Prostate gland (tissue), 2 donors: Measurements from ENCODE around the gene DOCK3. TPM values are rescaled to one million over a fixed set of nuclear protein-coding genes. Genes with fewer than 3 reads are reported as not detected.
"Not testable (repeated sequence)": the region's sequence is repeated elsewhere in the genome, so short reads cannot be mapped to it uniquely, and the experiment has no call there.

ENCODE experiments used
- DNase-seq: peaks from one replicate; pipeline ENCODE4 v3.0.0-alpha.2; 2019; ENCODE audit warnings: low spot score
- H3K27ac ChIP-seq, 2 donors: fragments of 200-600 bp; sonication (generic); 2 replicates each; pipeline ENCODE4 v1.5.1; 2017 to 2019
- H3K27me3 ChIP-seq: fragments of 200-600 bp; sonication (generic); replicated peaks from 2 replicates; pipeline ENCODE4 v1.5.1; 2019; ENCODE audit not compliant: insufficient read depth
- H3K36me3 ChIP-seq, 2 donors: fragments of 200-600 bp; sonication (generic); 1 replicate in 1 of 2; 2 replicates in 1 of 2; pipeline versions ENCODE4 v1.5.1 to v1.8.1; 2017 to 2019
- H3K4me1 ChIP-seq: fragments of 200-600 bp; sonication (generic); replicated peaks from 2 replicates; pipeline ENCODE4 v1.5.1; 2019
- H3K4me3 ChIP-seq, 2 donors: fragments of 200-600 bp; sonication (generic); 2 replicates each; pipeline ENCODE4 v1.5.1; 2017 to 2019
- H3K9me3 ChIP-seq: fragments of 200-600 bp; sonication (generic); 2 replicates; pipeline ENCODE4 v1.5.1; 2017
- POLR2A ChIP-seq: fragments of 450-650 bp; IDR thresholded peaks from one replicate; pipeline ENCODE4 v1.6.1; 2016; ENCODE audit warnings: antibody characterized with exemption, mild to moderate bottlenecking
- POLR2AphosphoS5 ChIP-seq: sonication (generic); formaldehyde crosslinking; IDR thresholded peaks from one replicate; pipeline ENCODE4 v1.6.1; 2017; ENCODE audit warnings: antibody characterized with exemption
- WGBS: methylation state at CpG from one replicate; pipeline ENCODE4 v1.1.5; 2018; 5-methylcytosine and 5-hydroxymethylcytosine counted together
- intact Hi-C: fragments of 100-400 bp; cut with DNase I; formaldehyde crosslinking; loops from one replicate; pipeline ENCODE4 v1.14.2; 2022
- total RNA-seq, 2 donors: library from RNA; depleted of rRNA; stranded (reverse); fragments of >200 nt; gene quantifications; one replicate each; pipeline ENCODE4 v1.1.0, GENCODE V29; 2016
- TF ChIP-seq, protein P1 (sequence below), 4 experiments: fragments of 200-600 bp in 2 of 4; fragments of 450-650 bp in 2 of 4; sonication (generic) in 2 of 4; IDR thresholded peaks; 1 replicate in 3 of 4; 2 replicates in 1 of 4; pipeline ENCODE4 v1.5.1; 2016 to 2019; ENCODE audit warnings: antibody characterized with exemption in 4 of 4, mild to moderate bottlenecking in 2 of 4, moderate library complexity in 2 of 4

DOCK3 gene
- total RNA-seq, 2 donors from 2014 or later: 0.36 to 6.3 TPM

DNA sequence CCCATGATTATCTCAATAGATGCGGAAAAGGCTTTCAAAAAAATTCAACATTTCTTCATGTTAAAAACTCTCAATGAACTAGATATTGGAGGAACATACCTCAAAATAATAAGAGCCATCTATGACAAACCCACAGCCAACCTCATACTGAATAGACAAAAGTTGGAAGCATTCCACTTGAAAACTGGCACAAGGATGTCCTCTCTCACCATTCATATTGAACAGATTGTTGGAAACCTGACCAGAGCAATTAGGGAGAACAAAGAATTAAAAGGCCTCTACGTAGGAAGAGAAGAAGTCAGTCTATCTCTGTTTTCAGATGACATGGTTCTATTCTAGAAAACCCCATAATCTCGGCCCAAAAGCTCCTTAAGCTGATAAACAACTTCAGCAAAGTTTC lies 435.9 kb downstream of the DOCK3 start:
- Histone ChIP-seq H3K27me3 (no peaks in the 10 kb centered on the region), H3K4me1 (no peaks in the 10 kb centered on the region), H3K36me3 (no peaks in the 10 kb centered on the region), H3K27ac (no peak overlapping the region), H3K4me3 (no peak overlapping the region), H3K9me3 (no peaks in the 10 kb centered on the region)
- DNase-seq: no peak
- 74% methylated on average over 3 of the region's 3 CpGs for WGBS
- intact Hi-C loops: no loop called here
- TF ChIP-seq POLR2A: no peak
- TF ChIP-seq, protein P1, sequence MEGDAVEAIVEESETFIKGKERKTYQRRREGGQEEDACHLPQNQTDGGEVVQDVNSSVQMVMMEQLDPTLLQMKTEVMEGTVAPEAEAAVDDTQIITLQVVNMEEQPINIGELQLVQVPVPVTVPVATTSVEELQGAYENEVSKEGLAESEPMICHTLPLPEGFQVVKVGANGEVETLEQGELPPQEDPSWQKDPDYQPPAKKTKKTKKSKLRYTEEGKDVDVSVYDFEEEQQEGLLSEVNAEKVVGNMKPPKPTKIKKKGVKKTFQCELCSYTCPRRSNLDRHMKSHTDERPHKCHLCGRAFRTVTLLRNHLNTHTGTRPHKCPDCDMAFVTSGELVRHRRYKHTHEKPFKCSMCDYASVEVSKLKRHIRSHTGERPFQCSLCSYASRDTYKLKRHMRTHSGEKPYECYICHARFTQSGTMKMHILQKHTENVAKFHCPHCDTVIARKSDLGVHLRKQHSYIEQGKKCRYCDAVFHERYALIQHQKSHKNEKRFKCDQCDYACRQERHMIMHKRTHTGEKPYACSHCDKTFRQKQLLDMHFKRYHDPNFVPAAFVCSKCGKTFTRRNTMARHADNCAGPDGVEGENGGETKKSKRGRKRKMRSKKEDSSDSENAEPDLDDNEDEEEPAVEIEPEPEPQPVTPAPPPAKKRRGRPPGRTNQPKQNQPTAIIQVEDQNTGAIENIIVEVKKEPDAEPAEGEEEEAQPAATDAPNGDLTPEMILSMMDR (IDR thresholded peaks at IDR 0.05): no peak

- Histone ChIP-seq H3K9me3 (no peaks in the 10 kb centered on the region), H3K4me1 (no peaks in the 10 kb centered on the region), H3K36me3 (no peaks in the 10 kb centered on the region), H3K27me3 (no peaks in the 10 kb centered on the region), H3K4me3 (no peak overlapping the region), H3K27ac (no peak overlapping the region)
- TF ChIP-seq POLR2A: no peak
- TF ChIP-seq POLR2AphosphoS5: no peak
- TF ChIP-seq, protein P1 (IDR thresholded peaks at IDR 0.05): no peak
- 84% methylated on average over 2 of the region's 2 CpGs for WGBS
- intact Hi-C loops: no loop called here
- no peak for DNase-seq
Observed at GRCh38 chr3:51122944-51123343, 448.2 kb downstream of the DOCK3 start.

DNA sequence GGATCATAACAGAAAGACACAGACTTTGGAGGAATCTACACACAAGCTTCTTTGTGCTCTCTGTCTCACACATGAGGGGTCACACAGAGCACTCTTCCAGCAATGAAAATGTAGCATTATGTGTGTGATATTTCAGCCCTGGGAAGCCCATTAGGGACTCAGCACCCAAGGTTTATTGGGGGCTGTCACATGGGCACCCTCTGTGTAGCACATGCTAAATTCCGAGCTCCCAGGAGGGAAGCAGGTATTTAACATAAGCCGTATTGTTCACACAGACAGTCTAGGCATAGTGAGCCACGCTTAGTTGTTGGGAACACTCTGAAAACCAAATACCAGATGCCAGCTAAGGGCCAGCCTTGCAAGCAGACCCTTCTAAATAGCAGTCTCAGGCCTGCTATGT lies 448.8 kb downstream of the DOCK3 start:
- no peak overlapping the region for H3K27ac ChIP-seq
- 80% methylated on average over 3 of the region's 3 CpGs for WGBS
- no peaks in the 10 kb centered on the region for H3K9me3 ChIP-seq
- H3K4me1 ChIP-seq: no peaks in the 10 kb centered on the region
- intact Hi-C loops: no loop called here
- no peaks in the 10 kb centered on the region for H3K27me3 ChIP-seq
- DNase-seq: no peak
- no peaks in the 10 kb centered on the region for H3K36me3 ChIP-seq
- no peak for TF ChIP-seq POLR2AphosphoS5
- TF ChIP-seq POLR2A: no peak
- TF ChIP-seq, protein P1 (IDR thresholded peaks at IDR 0.05): no peak
- no peak overlapping the region for H3K4me3 ChIP-seq

- H3K36me3 ChIP-seq, DNase-seq, H3K4me1 ChIP-seq, H3K27me3 ChIP-seq, H3K9me3 ChIP-seq, intact Hi-C loops, H3K4me3 ChIP-seq, H3K27ac ChIP-seq: not testable (repeated sequence)
- WGBS: 100% methylated on average over 1 of the region's 1 CpG
Observed at GRCh38 chr3:51131607-51132006, 456.9 kb downstream of the DOCK3 start.

DNA sequence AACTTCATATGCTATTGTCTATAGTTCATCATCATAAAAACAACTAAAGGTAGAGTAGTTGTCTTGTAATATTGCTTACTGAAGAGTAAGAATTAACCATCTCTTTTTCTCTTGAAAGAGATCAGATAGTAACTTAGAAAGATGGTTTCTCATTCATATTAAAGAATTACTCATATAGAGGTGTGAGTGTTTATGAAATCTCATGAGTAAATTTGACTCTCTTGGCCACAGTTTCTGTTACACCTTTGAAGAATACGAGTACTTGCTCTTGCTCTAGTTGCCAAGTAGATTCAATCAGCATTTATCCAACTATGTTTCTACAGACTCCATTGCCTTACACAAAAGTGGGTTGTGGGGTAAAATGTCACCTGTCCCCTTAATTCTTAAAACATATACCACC lies 463.0 kb downstream of the DOCK3 start:
- no peaks in the 10 kb centered on the region for H3K27me3 ChIP-seq
- H3K4me1 ChIP-seq: no peaks in the 10 kb centered on the region
- no peaks in the 10 kb centered on the region for H3K9me3 ChIP-seq
- H3K27ac ChIP-seq: no peak overlapping the region
- no peak for TF ChIP-seq POLR2AphosphoS5
- no peak for TF ChIP-seq POLR2A
- TF ChIP-seq, protein P1 (IDR thresholded peaks at IDR 0.05): no peak
- H3K4me3 ChIP-seq: no peak overlapping the region
- WGBS: 67% methylated on average over 1 of the region's 1 CpG
- no peak for DNase-seq
- no peaks in the 10 kb centered on the region for H3K36me3 ChIP-seq
- intact Hi-C loops: no loop called here
